RPMI8226 (cell line): Measurements from ENCODE around the gene TRPV3.

Source experiments
- DNase-seq: peaks from one replicate; pipeline ENCODE4 v3.0.0-alpha.2; 2015

TRPV3 gene

GRCh38 chr17:3546521-3546920 lies 11.1 kb downstream of the TRPV3 start:
- no peak for DNase-seq

DNA sequence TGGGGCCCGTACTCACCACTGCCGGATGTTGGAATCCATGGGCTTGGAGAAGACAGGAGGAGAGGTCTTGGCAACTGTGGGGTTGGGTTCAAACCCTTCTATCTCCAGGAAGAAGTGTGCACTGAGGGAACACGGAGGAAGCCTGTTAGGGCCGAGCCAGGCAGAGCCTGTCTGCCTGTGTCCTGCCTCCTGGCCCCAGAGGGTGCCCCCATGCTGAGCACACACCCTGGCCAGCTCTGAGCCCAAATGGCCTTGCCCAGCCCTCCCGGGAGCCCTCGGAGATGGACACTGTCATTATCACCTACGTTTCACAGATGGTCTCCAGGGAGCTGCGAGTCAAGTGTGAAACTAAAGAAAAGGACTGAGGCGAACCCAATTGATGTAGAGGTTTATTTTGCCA lies 12.5 kb downstream of the TRPV3 start:
- DNase-seq = no peak

DNA sequence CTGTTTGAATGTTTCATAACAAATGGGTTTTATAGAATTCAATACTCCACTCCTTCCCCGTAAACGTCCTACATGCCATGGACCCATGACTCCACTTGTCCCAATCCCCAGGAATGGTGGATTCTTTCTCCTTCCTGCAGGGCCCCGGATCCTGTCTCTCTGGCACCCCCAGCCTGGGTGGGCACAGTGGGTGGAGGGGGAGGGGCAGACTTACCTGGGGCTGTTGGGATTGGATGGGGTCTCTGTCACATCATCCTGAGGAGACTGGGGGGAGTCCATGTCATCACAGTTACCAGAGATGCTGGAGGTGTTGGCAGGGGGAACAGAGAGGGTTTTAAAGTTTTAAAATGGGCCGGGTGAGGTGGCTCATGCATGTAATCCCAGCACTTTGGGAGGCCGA lies 13.2 kb downstream of the TRPV3 start:
- DNase-seq = no peak

DNA sequence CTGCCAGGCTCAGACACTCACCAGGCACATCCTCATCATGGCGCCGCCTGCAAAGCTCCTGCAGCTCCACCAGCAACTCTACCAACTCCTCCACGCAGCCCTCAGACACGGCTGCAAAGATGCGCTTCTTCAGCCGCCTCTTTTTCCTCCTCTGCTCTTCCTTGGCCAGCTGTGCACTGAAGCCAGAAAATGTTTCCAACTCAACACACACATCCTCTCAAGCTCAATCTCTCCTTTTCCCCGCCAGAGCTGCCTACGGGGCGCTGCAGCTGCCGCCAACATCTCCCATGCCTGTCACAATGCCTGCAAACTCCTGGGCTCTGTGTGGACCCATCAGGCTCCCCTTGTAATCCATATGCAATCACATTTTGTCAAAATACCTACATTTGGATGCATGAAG lies 14.2 kb downstream of the TRPV3 start:
- no peak for DNase-seq

- DNase-seq = no peak
These were observed 15.1 kb downstream of the TRPV3 start for GRCh38 chr17:3542410-3543088.

GRCh38 chr17:3539881-3540540 lies 17.6 kb downstream of the TRPV3 start:
- no peak for DNase-seq

DNA sequence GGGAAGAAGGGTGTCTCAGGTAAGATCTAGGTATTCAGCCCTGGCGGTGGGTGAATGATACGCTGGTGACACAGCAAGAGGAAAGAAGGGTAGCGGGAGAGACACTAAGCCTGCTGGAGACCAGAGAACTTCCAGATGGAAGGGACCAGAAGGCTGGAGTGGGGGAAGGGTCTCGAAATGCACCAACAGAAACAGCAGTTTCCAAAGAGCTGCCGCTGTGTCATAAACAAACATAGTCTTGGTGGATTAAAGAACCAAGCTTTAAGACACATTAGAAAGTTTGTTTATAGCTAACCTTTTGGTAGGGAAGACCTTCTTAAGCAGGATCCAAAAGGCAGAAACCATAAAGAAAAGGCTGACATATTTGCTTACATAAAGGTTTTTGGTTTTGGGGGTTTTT lies 20.9 kb downstream of the TRPV3 start:
- DNase-seq = no peak

- peak; percentile 59 for DNase-seq
These were observed 22.2 kb downstream of the TRPV3 start for GRCh38 chr17:3535253-3535995.

DNA sequence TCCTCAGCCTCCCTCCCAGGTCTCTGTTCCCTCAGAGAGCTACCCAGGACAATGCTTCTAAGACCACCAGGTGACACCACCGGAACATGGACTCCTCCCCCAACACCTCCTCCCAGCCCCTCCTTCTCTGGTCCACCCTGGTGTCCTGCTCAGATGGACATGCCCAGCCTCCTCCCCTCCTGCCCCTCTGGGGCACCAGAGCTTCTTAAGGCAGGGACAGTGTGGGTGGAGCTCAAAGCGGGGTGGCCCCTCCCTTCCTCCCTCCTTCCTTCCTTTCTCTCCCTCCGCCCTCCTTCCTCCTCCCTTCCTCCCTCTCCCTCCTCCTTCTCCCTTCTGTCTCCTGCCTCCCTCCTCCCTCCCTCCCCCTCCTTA lies 22.7 kb downstream of the TRPV3 start:
- peak; percentile 20 for DNase-seq

GRCh38 chr17:3533752-3534151 lies 23.9 kb downstream of the TRPV3 start:
- DNase-seq = no peak

DNA sequence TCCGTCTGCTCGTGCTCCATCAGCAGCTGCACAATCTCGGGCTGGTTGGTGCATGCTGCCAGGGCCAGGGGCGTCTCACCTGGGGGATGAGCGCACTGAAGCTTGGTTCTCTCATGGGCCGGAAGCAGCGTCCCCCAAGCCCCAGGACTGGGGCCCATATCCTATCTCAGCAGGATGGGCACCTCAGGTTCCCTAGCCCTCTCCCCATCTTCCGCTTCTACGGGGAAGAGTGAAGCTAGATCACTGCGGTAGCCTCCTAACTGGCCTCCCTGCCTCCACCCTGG lies 24.8 kb downstream of the TRPV3 start:
- DNase-seq = no peak

DNA sequence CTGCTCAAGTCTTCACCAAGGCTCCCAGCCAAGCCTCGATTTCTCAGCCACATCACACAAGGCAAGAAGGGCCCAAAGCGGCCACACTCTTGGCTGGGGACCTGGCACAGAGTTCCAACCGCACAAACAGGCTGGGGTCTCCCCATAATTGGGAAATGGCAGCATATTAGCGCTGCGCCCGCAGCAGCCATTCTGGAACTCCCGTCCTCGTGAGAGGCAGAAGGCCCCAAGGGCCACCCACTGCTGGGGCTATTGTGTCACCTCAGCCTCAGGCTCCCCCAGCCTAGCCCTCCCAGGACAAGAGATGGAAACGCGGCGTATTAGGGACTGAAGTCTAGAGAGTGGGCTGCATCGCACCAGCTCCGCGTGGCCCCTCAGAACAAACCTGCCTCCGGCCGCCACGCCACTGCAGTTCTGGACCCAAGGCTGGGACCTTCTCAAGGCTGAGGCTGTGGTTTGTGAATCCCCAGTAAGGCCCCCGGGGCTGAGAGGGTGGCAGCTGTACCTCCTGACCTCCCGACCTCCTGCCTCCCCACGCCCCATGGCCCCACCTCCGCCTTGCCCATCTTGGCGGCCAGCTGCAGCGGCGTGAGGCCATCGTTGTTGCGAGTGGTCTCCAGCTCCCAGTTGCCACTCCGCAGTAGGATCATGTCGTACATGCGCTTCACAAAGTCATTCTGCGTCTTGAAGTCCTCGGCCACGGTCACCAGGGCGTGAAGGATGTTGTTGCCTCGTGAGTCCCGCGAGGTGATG lies 25.3 kb downstream of the TRPV3 start:
- no peak for DNase-seq

DNA sequence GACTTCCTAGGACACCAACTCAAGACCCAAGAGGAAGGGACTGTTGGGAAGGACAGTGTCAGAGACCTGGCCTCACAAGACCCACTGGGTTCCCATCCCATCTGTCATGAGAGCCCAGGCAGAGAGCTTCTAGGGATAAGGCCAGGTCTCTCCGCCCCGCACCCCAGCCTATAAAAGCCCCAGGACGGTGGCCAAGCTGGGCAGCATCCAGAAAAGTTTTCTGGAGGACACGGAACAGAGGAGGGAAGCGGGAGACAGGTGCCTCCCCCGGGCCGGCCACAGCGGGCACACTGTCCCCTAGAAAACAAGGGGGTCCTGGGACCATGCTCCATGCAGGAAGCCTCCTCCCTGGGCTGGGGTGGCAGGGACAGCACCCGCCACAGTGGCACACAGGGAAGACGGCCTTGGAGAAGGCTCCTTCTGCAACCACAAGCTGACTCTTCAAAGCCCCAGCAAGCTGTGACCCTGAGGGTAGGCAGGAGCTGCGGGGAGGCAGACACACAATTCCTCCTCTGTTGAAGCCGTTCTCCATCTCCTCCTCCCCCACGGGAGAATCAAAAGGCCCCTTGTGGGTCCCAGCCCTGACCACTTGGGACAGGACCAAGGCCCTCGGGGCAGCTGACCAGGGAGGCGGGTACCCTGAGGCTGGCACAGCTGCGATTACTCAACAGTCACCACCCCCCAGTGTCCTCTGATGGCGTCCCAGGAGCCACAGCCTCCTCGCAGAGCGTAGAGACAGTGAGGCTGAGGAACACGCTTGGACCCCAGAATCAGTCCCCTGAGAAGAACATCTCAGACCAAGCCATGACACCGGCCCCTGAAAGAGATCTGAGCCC lies 26.1 kb downstream of the TRPV3 start:
- no peak for DNase-seq

- DNase-seq = no peak
These were observed 27.5 kb downstream of the TRPV3 start for GRCh38 chr17:3529817-3530741.

GRCh38 chr17:3528880-3529511 lies 28.6 kb downstream of the TRPV3 start:
- DNase-seq = no peak

DNA sequence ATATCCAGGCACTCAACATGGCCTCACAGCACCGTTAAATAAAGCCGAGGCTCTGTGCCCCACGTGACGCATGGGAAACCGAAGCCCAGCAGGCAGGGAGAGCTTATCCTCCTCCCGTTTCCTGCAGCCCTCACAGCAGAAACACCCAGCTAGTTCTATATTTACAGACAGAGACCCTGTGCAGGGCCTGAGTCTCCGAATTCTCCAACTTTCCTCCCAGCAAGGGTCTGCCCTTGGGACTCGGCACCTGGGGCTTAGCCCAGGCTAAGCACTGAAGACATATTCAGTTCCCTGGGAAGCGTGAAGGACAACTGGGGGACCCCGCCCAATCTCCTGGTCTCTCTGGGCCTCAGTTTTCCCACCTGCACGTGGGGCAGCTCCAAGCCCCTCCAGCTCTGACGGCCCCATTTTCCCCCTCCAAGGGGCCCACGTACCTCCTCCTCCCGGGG lies 29.2 kb downstream of the TRPV3 start:
- DNase-seq = no peak

- no peak for DNase-seq
These were observed 29.7 kb downstream of the TRPV3 start for GRCh38 chr17:3527896-3528295.

DNA sequence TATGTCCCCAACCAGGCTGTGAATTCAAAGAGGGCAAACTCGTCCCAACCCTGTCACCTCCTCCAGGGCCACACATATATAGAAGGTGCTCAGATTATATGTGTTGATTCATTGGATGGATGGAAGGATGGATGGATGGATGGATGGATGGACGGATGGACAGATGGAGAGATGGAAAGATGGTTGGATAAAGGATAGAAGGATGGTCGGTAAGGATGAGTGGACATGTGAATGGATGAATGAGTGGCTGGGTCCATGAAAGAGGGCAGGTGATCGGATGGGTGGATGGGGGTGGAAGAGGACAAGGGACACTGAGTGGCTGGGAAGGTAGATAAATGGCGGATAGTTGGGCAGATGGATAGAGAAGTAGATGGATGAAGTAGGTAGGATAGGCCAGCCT lies 30.1 kb downstream of the TRPV3 start:
- no peak for DNase-seq

DNA sequence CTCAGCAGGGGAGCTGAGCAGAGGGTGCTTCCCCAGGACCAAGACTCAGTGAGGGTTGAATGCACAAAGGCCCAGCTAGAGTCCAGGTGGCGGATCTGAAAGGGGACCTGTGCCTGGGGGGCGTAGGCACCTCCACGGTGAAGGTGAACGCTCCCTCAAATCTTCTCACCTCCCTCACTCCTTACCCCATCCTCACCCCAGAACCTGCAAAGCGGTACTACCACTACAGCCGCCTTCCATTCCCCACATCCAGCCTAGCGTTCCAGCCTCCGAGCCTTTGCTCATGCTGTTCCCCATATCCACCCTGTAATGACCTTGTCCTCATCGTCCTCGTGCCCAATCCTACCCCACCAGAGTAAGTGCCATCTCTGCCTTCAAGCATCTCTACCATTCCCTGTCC lies 30.6 kb downstream of the TRPV3 start:
- DNase-seq = no peak

DNA sequence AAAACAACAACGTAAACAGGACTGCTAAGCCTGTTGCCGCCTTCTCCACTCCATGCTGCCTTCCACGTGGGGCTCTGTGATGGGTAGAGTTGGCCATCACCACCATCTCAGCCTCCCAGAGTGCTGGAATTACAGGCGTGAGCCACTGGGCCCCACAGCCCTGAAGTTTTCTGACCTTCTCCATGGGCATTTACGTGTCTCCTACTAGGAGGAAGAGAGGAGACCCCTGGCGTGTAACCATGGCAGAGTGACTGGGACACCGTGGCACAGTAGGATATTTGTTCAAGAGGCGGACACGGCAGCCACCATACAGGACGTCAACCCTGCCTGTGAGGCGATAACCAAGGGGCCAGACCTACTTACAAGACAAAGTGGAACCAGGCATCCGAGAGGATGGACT lies 31.1 kb downstream of the TRPV3 start:
- DNase-seq = no peak

GRCh38 chr17:3524024-3524423 lies 33.6 kb downstream of the TRPV3 start:
- no peak for DNase-seq
